ENCODE results near the gene BAK1.
A peak's percentile ranks its signal among the peaks of the same experiment; 100 is the strongest.
"Not testable (repeated sequence)": the region's sequence is repeated elsewhere in the genome, so short reads cannot be mapped to it uniquely, and the experiment has no call there.

The BAK1 gene

GRCh38 chr6:33607784-33608161, 27.7 kb upstream of the BAK1 start:
- peak; percentile 19 for DNase-seq (ENCODE audit: low spot score)

GRCh38 chr6:33607126-33607783, 27.2 kb upstream of the BAK1 start:
- DNase-seq (ENCODE audit: low spot score) = no peak

DNA sequence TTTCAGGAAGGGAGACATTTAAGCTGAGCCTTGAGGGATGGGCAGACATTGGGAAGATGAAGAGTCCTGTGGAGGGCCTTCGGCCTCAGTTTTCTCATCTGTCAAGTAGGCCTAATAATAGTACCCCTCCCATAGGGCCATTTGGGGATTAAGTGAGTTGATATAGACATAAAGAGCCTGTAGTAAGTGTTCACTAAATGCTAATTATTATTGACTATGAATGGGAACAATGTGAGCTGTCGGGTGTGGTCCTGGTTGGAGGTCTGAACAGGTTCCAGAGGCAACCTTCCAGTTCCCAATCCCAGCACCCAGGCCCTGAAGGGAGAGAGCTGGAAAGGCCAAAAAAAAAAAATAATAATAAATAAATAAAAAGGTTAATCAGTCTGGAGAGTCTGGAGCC, 26.6 kb upstream of the BAK1 start:
- no peak for DNase-seq (ENCODE audit: low spot score)

DNA sequence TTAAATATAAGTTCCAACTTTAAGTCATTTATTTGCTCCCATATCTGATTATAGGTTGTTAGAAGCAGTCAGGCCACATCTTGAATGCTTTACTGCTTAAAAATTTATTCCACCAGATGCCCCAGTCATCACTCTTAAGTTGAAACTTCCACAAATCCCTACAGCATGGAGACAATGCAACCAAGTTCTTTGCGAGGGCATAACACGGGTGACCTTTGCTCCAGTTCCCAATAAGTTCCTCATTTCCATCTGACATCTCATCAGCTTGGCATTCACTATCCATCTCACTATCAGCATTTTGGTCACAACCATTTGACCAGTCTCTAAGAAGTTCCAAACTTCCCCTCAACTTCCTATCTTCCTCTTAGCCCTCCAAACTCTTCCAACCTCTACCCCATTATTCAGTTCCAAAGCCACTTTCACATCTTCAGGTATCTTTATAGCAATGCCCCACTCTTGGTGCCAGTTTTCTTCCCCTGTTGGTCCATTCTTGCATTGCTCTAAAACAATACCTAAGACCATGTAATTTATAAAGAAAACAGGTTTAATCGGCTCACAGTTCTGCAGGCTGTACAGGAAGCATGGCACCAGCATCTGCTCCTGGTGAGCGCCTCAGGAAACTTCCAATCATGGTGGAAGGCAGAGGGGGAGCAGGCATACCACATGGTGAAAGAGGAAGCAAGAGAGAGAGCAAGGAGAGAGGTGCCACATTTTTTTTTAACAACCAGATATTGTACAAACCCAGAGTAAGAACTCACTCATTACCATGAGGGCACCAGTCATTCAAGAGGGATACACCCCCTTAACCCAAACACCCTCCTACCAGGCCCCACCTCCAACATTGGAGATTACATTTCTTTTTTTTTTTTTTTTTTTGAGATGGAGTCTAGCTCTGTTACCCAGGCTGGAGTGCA, 25.1 kb upstream of the BAK1 start:
- DNase-seq (ENCODE audit: low spot score) = no peak

DNA sequence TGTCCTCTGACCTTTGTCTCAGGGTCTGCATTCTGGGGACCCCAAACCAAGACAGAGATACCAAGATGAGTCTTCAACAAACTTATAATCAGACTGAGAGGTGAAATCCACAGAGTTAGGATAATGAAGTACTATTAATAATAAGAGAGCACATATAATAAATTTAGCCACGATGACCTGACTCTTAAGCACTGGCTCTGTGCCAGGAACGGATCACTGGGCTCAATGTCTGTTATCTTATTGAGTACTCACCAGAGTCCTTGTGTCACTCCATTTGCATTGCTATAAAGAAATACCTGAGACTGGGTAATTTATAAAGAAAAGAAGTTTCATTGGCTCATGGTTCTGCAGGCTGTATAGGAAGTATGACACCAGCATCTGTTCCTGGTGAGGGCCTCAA, 22.1 kb upstream of the BAK1 start:
- no peak for DNase-seq (ENCODE audit: low spot score)

DNA sequence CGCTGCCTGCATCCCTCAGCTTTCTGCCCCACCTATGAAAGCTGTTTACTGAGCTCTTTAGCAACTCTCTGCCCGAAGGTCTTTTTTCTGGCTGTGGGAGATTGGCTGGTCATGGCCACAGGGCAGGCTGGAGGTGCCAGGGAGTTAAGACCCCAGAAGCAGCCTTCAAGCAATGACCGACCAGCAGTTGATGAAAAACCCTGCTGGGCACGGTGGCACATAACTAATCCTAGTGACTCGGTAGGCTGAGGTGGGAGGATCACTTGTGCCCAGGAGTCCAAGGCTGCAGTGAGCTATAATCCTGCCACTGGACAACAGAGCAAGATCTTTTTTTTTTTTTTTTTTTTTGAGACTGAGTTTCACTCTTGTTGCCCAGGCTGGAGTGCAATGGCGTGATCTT, 20.7 kb upstream of the BAK1 start:
- no peak for DNase-seq (ENCODE audit: low spot score)

DNA sequence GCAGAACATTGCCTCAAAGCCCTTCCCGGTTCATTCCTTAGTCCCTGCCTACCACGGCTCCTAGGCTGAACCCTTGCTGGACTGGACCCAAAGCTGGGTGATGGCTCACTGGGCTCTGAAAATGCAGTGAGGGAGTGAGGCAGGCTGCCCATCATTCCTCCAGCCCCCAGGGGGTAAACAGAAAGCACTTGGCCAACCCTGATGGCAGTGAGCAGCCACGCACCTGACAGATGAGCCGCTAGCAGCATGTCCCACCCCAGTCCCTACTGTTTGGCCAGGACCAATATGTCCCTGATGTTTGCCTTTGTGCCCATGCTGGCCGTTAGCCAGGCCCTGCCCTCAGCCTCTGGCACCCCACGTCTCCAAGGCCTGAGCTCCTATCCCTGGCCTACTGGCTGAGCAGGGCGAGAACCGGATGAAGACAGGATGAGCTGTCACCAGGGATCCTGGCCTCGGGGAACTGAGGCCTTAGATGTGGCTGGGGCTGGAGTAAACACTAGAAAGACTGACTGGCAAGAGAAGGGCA, 19.4 kb upstream of the BAK1 start:
- DNase-seq (ENCODE audit: low spot score) = no peak

- DNase-seq (ENCODE audit: low spot score) = no peak
These were observed 17.7 kb upstream of the BAK1 start for GRCh38 chr6:33597551-33598322.

- not testable (repeated sequence) for DNase-seq (ENCODE audit: low spot score)
These were observed 16.8 kb upstream of the BAK1 start for GRCh38 chr6:33596894-33597293.

DNA sequence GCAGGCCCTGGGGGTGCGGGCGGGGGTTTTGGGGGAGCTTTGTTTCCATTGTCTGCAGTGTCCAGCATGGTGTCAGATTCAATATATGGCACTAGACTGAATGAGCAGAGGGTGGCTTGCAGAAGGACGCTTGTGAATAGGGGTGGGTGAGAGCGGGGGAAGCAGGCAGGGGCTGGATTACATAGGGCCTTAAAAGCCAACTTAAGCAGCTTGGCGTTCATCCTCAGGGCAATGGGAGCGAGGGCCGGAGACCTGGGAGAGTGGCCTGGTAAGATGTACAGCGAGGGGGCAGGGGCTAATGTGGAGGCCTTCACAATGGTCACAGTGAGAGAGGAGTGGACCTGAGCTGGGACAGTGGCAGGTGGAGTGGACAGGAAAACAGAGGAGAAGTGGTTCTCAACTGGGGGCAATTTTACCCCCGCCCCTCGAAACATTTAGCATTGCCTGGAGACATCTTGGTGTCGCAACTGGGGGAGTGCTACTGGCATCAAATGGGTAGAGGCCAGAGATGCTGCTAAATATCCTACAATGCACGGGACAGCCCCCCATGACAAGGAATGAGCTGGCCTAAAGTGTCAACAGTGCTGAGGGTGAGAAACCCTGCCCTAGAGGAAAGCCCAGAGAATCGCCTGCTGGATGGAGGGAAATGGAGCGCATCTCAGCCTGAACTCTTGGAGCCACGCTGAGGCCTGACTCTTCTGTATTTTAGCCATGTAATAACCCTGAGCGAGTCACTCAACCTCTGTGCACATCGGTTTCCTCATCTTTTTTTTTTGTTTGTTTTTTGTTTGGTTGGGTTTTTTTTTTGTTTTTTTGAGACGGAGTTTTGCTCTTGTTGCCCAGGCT, 15.1 kb upstream of the BAK1 start:
- no peak for DNase-seq (ENCODE audit: low spot score)

DNA sequence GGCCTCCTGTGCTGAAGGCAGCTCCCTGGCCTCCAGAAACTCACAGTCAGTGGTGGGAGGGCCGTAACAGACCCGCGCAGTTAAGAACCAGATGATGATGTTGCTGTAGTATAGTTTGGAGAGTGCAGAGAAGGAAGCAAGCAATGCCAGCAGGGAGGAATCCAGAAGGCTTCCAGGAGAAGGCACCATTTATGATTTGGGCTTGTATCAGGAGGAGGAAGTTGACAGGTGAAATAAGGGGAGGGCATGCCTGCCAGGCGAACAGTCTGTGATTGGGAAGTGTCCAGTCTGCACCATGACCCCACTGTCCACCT, 13.3 kb upstream of the BAK1 start:
- DNase-seq (ENCODE audit: low spot score) = no peak

GRCh38 chr6:33592595-33593413, 12.7 kb upstream of the BAK1 start:
- no peak for DNase-seq (ENCODE audit: low spot score)

- DNase-seq (ENCODE audit: low spot score) = no peak
These were observed 12.2 kb upstream of the BAK1 start for GRCh38 chr6:33592280-33592594.

DNA sequence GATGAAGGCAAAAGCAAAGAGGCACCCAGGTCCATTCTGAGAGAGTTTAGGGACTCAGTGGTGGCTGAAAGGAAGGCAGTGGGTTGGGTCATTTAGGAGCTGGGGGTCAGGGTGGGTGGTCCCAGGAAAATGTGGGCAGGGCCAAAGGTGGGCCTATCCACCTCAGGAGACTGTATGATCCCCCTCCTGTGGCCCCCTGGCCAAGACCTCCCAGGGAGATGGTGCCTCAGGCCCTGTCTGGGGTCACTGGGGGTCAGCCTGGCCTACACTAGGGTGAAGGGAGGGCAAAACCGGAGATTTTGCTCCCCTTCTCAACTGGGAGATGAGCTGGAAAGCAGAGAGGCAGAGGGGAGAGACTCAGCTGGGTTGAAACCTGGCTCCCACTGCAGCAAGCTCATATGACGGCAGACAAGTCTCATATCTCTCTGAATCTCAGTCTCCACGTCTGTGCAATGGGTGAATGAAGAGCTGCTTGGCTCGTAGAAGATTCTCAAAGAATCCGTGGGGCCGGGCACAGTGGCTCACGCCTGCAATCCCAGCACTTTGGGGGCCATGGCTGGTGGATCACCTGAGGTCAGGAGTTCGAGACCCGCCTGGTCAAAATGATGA, 11.5 kb upstream of the BAK1 start:
- DNase-seq (ENCODE audit: low spot score) = no peak

GRCh38 chr6:33590531-33591198, 10.6 kb upstream of the BAK1 start:
- DNase-seq (ENCODE audit: low spot score) = no peak

DNA sequence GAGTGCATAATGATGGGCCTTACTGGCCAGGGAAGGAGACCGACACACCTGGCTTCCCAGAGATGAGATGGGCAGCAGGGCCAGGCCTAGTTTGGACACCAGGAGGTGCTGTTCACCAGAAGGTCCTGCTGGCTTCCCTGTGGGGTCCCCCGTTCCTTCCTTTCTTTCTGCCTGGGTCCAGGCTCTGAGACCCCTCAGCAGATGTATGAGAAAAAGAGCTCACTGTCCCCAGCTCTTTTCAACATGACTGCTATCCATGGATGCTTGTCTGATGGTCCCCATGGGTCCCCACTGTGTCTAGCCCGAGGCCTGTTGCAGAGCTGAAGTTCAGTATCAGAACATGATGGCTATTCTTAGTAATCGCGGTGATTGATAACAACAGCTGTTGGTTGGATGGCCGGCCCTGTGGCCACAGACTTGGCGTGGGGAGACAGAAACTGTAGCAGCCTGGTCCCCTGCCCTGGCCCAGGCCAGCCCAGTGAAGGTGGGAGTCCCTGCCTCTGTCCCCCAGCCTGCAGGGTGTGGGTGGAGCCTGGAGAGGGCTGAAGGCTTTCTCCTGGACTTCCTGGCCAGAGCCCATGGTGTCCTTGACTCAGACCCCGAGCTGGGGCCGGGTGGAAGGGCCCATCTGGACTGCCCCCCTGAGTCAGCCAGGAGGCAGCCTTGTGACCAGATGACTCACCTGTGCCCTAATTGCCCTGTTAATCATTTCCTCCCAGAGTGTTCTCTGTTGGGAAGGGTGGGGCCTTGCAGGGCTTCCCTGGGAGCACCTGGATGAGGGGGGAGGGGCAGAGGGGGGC, 9.9 kb upstream of the BAK1 start:
- no peak for DNase-seq (ENCODE audit: low spot score)

GRCh38 chr6:33589392-33589730, 9.3 kb upstream of the BAK1 start:
- DNase-seq (ENCODE audit: low spot score) = no peak

- no peak for DNase-seq (ENCODE audit: low spot score)
These were observed 8.8 kb upstream of the BAK1 start for GRCh38 chr6:33588894-33589293.

- DNase-seq (ENCODE audit: low spot score) = no peak
These were observed 7.5 kb upstream of the BAK1 start for GRCh38 chr6:33587529-33587928.

Measured in hematopoietic multipotent progenitor cell treated with erythropoietin and hydrocortisone succinate and interleukin-3 and kit ligand, for 17 days (in vitro differentiated cells).